Astrocyte (in vitro differentiated cells and primary cell): ENCODE results near the gene SRSF2. TPM values are rescaled to one million over a fixed set of nuclear protein-coding genes. Genes with fewer than 3 reads are reported as not detected.
"Not testable (repeated sequence)": the region's sequence is repeated elsewhere in the genome, so short reads cannot be mapped to it uniquely, and the experiment has no call there.

Source experiments
- DNase-seq: peaks from one replicate; pipeline ENCODE4 v3.0.0-alpha.2; 2010; ENCODE audit warnings: low read depth
- FAIRE-seq: peaks from 2 replicates; lab custom pipeline; 2011; peaks lifted over from hg19 to GRCh38; lab: Jason Lieb, UNC
- H2AFZ ChIP-seq: 2 replicates; pipeline ENCODE4 v1.6.0; 2012; ENCODE audit warnings: low read depth, low read length, inconsistent platforms
- H3K27ac ChIP-seq: 2 replicates; pipeline ENCODE4 v1.5.1; 2011; ENCODE audit warnings: low read depth, low read length, inconsistent platforms
- H3K27me3 ChIP-seq: 2 replicates; pipeline ENCODE4 v1.6.0; 2011; ENCODE audit warnings: low read length, inconsistent platforms; ENCODE audit not compliant: insufficient read depth
- H3K36me3 ChIP-seq: 2 replicates; pipeline ENCODE4 v1.5.1; 2011; ENCODE audit warnings: low read length, inconsistent platforms; ENCODE audit not compliant: insufficient read depth
- H3K4me1 ChIP-seq: 2 replicates; pipeline ENCODE4 v1.5.1; 2011; ENCODE audit warnings: low read length, inconsistent platforms; ENCODE audit not compliant: insufficient read depth
- H3K4me2 ChIP-seq: 2 replicates; pipeline ENCODE4 v1.6.0; 2012; ENCODE audit warnings: low read length, inconsistent platforms
- H3K4me3 ChIP-seq: 2 replicates; pipeline ENCODE4 v1.5.1; 2011; ENCODE audit warnings: low read depth, mild to moderate bottlenecking, low read length, inconsistent platforms; ENCODE audit not compliant: insufficient read depth
- H3K79me2 ChIP-seq: 2 replicates; pipeline ENCODE4 v1.6.0; 2012; ENCODE audit warnings: mild to moderate bottlenecking, low read length, inconsistent platforms; ENCODE audit not compliant: insufficient read depth
- H3K9ac ChIP-seq: 2 replicates; pipeline ENCODE4 v1.6.0; 2012; ENCODE audit warnings: mild to moderate bottlenecking, low read length, inconsistent platforms
- H3K9me3 ChIP-seq: 2 replicates; pipeline ENCODE4 v1.5.1; 2012; ENCODE audit warnings: low read depth, mild to moderate bottlenecking, low read length, inconsistent platforms; ENCODE audit not compliant: insufficient read depth
- H4K20me1 ChIP-seq: 2 replicates; pipeline ENCODE4 v1.6.0; 2012; ENCODE audit warnings: low read length, inconsistent platforms; ENCODE audit not compliant: insufficient read depth
- H3K27ac Mint-ChIP-seq: one replicate; pipeline ENCODE4 v1.8.0; 2021; ENCODE audit warnings: mild to moderate bottlenecking, mixed read lengths; ENCODE audit not compliant: unreplicated experiment
- H3K27me3 Mint-ChIP-seq: one replicate; pipeline ENCODE4 v1.8.0; 2021; ENCODE audit warnings: low read depth, mixed read lengths; ENCODE audit not compliant: unreplicated experiment
- H3K36me3 Mint-ChIP-seq: one replicate; pipeline ENCODE4 v1.8.0; 2021; ENCODE audit warnings: low read depth, mixed read lengths; ENCODE audit not compliant: unreplicated experiment
- H3K4me1 Mint-ChIP-seq: one replicate; pipeline ENCODE4 v1.8.0; 2021; ENCODE audit warnings: low read depth, mixed read lengths; ENCODE audit not compliant: unreplicated experiment
- H3K4me3 Mint-ChIP-seq: one replicate; pipeline ENCODE4 v1.8.0; 2021; ENCODE audit warnings: mild to moderate bottlenecking, moderate library complexity, mixed read lengths; ENCODE audit not compliant: unreplicated experiment
- H3K9me3 Mint-ChIP-seq: one replicate; pipeline ENCODE4 v1.8.0; 2021; ENCODE audit warnings: mild to moderate bottlenecking, mixed read lengths; ENCODE audit not compliant: unreplicated experiment
- CTCF ChIP-seq: IDR thresholded peaks from 2 replicates; pipeline ENCODE4 v1.5.1; 2011; ENCODE audit warnings: low read depth, mild to moderate bottlenecking, inconsistent platforms, low read length, moderate library complexity; ENCODE audit not compliant: insufficient read depth
- EZH2 ChIP-seq: IDR thresholded peaks from 2 replicates; pipeline ENCODE4 v1.6.1; 2012; ENCODE audit warnings: mild to moderate bottlenecking, low read length, inconsistent platforms; ENCODE audit not compliant: insufficient read depth
- total RNA-seq: library from RNA; stranded (reverse); gene quantifications from 2 replicates; pipeline ENCODE4 v1.2.1, GENCODE V29; 2021

The SRSF2 gene
- total RNA-seq, 1 donor from 2014 or later = 176 TPM

DNA sequence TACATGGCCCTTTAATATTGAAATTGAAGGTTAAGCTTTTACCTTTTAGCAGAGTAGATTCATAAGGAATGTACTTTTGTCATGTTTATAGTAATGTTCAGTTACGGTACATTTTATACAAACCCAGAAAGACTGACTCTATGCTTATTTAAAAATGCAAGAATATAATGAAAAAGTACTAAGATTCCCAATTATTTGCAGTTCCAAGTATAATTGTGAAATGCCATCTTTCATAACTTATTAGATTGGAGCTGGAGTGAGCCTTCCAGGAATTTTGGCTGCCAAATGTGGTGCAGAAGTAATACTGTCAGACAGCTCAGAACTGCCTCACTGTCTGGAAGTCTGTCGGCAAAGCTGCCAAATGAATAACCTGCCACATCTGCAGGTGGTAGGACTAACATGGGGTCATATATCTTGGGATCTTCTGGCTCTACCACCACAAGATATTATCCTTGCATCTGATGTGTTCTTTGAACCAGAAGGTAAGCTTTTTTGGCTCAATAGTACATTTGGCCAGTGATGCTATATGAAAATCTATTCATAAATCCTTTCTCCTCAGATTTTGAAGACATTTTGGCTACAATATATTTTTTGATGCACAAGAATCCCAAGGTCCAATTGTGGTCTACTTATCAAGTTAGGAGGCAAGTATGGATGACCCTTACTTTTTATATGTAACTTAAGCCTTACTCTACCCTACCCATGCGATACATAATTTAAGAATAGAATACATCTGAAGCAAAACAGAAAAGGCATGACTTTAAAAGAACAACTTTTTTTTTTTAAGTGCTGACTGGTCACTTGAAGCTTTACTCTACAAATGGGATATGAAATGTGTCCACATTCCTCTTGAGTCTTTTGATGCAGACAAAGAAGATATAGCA lies 4.2 kb downstream of the SRSF2 start:
- Histone ChIP-seq H3K4me1 (peaks cover 28% of the 10 kb centered on the region), H3K79me2 (peaks cover 81% of the 10 kb centered on the region), H3K9me3 (no peaks in the 10 kb centered on the region), H3K27me3 (no peaks in the 10 kb centered on the region), H4K20me1 (peaks cover 62% of the 10 kb centered on the region), H3K4me2 (peak overlapping the region; percentile 89), H3K36me3 (peaks cover 45% of the 10 kb centered on the region), H3K27ac (no peak overlapping the region), H3K4me3 (no peak overlapping the region), H2AFZ (no peak overlapping the region), H3K9ac (peak overlapping the region; percentile 98)
- H3K4me3 Mint-ChIP-seq = peak overlapping the region; percentile 99
- peaks cover 20% of the 10 kb centered on the region for H3K4me1 Mint-ChIP-seq
- no peaks in the 10 kb centered on the region for H3K9me3 Mint-ChIP-seq
- DNase-seq (no peak), FAIRE-seq (no peak)
- H3K27ac Mint-ChIP-seq = peak overlapping the region; percentile 3
- TF ChIP-seq CTCF (no peak), EZH2 (no peak)
- peaks cover 18% of the 10 kb centered on the region for H3K36me3 Mint-ChIP-seq
- no peaks in the 10 kb centered on the region for H3K27me3 Mint-ChIP-seq

DNA sequence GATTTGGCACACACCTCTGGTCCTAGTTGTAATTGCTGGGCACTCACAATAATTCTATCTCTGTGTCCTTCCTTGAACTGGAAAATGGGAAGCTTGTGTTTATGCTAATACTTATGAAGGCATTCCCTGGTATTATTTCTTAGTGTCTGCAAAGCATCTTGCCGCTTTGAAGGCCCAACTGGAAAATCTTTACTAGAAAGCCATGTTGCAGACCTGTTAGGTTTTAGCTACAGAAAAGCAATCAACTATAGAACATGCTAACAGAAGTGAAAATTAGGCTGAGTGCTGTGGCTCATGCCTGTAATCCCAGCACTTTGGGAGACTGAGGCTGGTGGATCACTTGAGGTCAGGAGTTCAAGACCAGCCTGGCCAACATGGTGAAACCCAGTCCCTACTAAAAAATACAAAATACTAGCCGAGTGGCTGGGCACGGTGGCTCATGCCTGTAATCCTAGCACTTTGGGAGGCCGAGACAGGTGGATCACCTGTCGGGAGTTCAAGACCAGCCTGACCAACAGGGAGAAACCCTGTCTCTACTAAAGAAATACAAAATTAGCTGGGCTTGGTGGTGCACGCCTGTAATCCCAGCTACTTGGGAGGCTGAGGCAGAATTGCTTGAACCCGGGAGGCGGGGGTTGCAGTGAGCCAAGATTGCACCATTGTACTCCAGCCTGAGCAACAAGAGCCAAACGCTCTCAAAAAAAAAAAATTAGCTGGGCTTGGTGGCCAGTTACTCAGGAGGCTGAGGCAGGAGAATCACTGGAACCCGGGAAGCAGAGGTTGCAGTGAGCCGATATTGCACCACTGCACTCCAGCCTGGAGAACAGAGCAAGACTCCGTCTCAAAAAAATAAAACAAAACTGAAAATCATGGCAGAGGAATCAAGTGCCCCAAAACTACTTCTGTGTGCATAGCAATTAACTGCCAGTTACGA lies 5.1 kb downstream of the SRSF2 start:
- H3K4me1 ChIP-seq = peaks cover 33% of the 10 kb centered on the region
- H3K9ac ChIP-seq, H3K27ac Mint-ChIP-seq, H3K27ac ChIP-seq, H3K9me3 ChIP-seq, H2AFZ ChIP-seq, H3K4me3 Mint-ChIP-seq, H3K4me3 ChIP-seq, H3K27me3 Mint-ChIP-seq, FAIRE-seq, H3K9me3 Mint-ChIP-seq, H3K27me3 ChIP-seq, DNase-seq: not testable (repeated sequence)
- peaks cover 89% of the 10 kb centered on the region for H3K79me2 ChIP-seq
- H3K4me2 ChIP-seq = peak overlapping the region; percentile 89
- peaks cover 70% of the 10 kb centered on the region for H4K20me1 ChIP-seq
- Mint-ChIP-seq H3K4me1 (peaks cover 20% of the 10 kb centered on the region), H3K36me3 (peaks cover 18% of the 10 kb centered on the region)
- H3K36me3 ChIP-seq = peaks cover 45% of the 10 kb centered on the region

DNA sequence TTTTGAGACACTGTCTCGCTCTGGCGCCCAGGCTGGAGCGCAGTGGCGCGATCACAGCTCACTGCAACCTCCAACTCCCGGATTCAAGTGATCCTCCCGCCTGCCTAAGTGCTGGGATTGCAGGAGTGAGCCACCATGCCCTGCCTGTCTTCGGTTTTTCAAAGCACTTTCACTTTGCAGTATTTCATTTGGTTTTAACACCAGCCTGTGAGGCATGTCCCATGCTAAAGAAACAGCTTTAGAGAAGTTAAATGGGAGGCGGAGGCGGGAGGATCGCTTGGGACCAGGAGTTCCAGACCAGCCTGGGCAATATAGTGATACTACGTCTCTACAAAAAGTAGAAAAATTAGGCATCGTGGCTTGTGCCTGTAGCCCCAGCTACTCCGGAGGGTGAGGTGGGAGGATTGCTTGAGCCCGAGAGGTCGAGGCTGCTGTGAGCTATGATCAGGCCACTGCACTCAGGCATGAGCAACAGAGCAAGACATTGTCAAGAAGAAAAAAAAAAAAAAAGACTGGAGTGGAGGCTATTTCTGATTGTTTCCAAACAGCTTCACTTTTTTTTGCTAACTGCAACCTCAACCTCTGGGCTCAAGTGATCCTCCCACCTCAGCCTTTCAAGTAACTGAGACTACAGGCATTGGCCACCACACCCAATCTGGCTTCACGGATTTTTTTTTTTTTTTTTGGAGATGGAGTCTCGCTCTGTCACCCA lies 9.2 kb downstream of the SRSF2 start:
- Mint-ChIP-seq H3K4me1 (peaks cover 11% of the 10 kb centered on the region), H3K27ac (peak overlapping the region; percentile 82), H3K27me3 (no peaks in the 10 kb centered on the region), H3K9me3 (no peaks in the 10 kb centered on the region), H3K36me3 (peaks cover 10% of the 10 kb centered on the region), H3K4me3 (peak overlapping the region; percentile 90)
- H3K4me1 ChIP-seq = peaks cover 21% of the 10 kb centered on the region
- H2AFZ ChIP-seq = no peak overlapping the region
- peak overlapping the region; percentile 98 for H3K4me2 ChIP-seq
- peak overlapping the region; percentile 94 for H3K27ac ChIP-seq
- peak overlapping the region; percentile 82 for H3K4me3 ChIP-seq
- H3K9me3 ChIP-seq = no peaks in the 10 kb centered on the region
- H4K20me1 ChIP-seq = peaks cover 65% of the 10 kb centered on the region
- no peaks in the 10 kb centered on the region for H3K27me3 ChIP-seq
- FAIRE-seq (no peak), DNase-seq (no peak)
- H3K36me3 ChIP-seq = peaks cover 31% of the 10 kb centered on the region
- H3K79me2 ChIP-seq = peaks cover 86% of the 10 kb centered on the region
- peak overlapping the region; percentile 92 for H3K9ac ChIP-seq
- TF ChIP-seq EZH2 = no peak
